GM19324 (cell line): ENCODE results near the gene ZNF273.
"Not testable (repeated sequence)": the region's sequence is repeated elsewhere in the genome, so short reads cannot be mapped to it uniquely, and the experiment has no call there.

Experiments
- ATAC-seq: cut with Tn5 transposase; IDR thresholded peaks from one replicate; pipeline ENCODE4 v1.9.1; 2021; ENCODE audit warnings: mild to moderate bottlenecking, moderate library complexity; ENCODE audit not compliant: unreplicated experiment, low FRiP score

Gene ZNF273

GRCh38 chr7:64940021-64940420, 36.9 kb downstream of the ZNF273 start:
- ATAC-seq, result not testable (repeated sequence)

GRCh38 chr7:64944667-64945502, 41.8 kb downstream of the ZNF273 start:
- ATAC-seq, result not testable (repeated sequence)

- ATAC-seq, result no peak
Observed at GRCh38 chr7:64945503-64946175, 42.6 kb downstream of the ZNF273 start.

- no peak for ATAC-seq
Observed at GRCh38 chr7:64946772-64947171, 43.7 kb downstream of the ZNF273 start.

GRCh38 chr7:64947252-64948000, 44.4 kb downstream of the ZNF273 start:
- no peak for ATAC-seq

- ATAC-seq, result not testable (repeated sequence)
Observed at GRCh38 chr7:64948774-64949173, 45.7 kb downstream of the ZNF273 start.

- ATAC-seq, result not testable (repeated sequence)
Observed at GRCh38 chr7:64950673-64951072, 47.6 kb downstream of the ZNF273 start.

- ATAC-seq, result no peak
Observed at GRCh38 chr7:64951250-64951848, 48.3 kb downstream of the ZNF273 start.

- ATAC-seq, result no peak
Observed at GRCh38 chr7:64959072-64959747, 56.1 kb downstream of the ZNF273 start.

GRCh38 chr7:64965594-64965993, 62.5 kb downstream of the ZNF273 start:
- no peak for ATAC-seq

- no peak for ATAC-seq
Observed at GRCh38 chr7:64978497-64979203, 75.6 kb downstream of the ZNF273 start.
